Inferior parietal cortex (tissue), 1 donor: ENCODE data around the gene STON2.

Experiments used
- DNase-seq: peaks from one replicate; pipeline ENCODE4 v3.0.0-alpha.2; 2016; ENCODE audit errors: extremely low spot score

Gene STON2

GRCh38 chr14:81222691-81223090 is 177.4 kb downstream of the STON2 start:
- DNase-seq, result no peak

GRCh38 chr14:81222126-81222525 is 178.0 kb downstream of the STON2 start:
- DNase-seq, result no peak

DNA sequence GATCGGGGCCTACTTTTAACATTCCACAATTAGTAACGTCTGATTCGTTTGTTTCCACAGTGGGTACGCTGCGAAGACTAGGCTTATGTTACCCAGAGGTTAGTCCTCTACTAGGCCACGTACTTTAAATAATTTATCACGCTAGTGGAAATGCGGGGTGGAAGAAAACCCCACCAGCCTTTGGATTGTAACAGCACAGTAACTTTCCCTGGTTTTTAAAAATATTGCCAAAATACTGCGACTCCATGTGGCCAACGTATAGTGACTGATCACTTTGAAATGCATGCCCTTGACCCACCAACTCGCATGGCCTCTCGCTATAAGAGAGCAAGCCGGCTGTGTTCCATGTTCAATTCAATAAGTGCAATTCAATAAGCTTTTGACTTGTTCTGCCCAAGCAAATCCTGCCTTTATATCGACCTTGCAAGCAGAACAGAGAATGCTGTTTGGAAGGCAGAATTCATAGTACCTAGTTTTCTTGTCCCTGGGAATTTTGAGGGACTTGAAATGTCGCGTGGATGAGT is 178.5 kb downstream of the STON2 start:
- peak; percentile 54 for DNase-seq

GRCh38 chr14:81220830-81221578 is 179.1 kb downstream of the STON2 start, which contains the start of gene GTF2A1:
Gene GTF2A1, minus strand, starts transcription at chr14:81220959. Its CDS starts 441 bp downstream, at chr14:81220518.
- DNase-seq, result peak; percentile 95

DNA sequence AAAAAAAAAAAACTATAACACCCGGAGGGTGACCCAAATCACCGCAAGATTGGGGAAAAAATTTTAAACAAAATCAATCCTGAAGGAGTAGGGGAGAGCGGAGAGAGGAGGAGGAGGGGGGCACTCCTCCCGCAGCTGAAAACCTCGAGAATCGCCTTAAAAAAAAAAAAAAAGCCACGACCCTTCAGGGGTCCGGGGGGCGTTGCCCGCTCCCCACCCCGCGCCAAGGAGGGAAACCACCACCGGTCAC is 179.6 kb downstream of the STON2 start:
- DNase-seq, result peak; percentile 46

DNA sequence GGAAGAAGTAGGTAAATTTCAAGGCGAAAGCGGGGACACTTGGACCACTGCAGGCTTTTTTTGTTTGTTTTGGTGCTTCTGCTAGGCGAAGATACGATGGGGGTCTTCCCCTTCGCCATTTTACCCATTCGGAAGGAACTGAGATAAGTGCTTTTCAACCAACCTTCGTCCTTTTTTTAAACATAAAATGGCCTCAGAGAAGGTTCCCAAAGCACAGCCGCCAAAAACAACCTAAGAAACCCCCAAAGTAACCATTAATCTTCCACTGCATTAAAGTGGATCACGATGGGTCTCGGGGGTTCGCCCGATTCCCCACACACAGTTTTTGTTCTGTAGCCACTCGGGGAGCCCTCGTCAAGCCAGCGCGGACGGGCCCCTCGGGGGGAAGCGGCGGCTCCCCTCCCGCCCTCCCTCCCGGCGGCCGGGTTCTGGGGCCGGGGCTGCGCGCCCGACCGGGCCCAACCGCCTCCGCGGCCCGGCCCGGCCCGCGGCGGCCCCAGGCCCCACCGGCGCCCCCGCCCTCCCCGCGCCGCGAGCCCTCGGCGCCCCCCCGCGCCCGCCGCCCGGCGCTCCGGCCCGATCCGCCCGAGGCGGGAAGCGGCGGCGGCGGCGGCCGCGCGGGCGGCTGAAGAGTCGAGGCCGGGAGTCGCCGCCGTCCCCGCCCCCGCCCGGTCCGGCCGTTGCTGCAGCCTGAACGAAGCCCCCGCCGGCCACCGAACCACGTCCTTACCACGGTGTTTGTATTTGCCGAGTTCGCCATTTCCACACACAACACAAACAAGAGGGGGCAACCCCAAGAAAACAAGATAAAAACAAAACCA is 180.2 kb downstream of the STON2 start:
- no peak for DNase-seq

GRCh38 chr14:81219210-81219758 is 180.8 kb downstream of the STON2 start:
- DNase-seq, result peak; percentile 92

- DNase-seq, result peak; percentile 71
Measured at GRCh38 chr14:81211844-81212243, 188.3 kb downstream of the STON2 start.
